DMS53 (cell line): ENCODE measurements around the gene RAB15.
"Not testable (repeated sequence)": the region's sequence is repeated elsewhere in the genome, so short reads cannot be mapped to it uniquely, and the experiment has no call there.

ENCODE experiments used
- DNase-seq: peaks from one replicate; lab custom pipeline; 2025; lab: John Stamatoyannopoulos, UW

The RAB15 gene

DNA sequence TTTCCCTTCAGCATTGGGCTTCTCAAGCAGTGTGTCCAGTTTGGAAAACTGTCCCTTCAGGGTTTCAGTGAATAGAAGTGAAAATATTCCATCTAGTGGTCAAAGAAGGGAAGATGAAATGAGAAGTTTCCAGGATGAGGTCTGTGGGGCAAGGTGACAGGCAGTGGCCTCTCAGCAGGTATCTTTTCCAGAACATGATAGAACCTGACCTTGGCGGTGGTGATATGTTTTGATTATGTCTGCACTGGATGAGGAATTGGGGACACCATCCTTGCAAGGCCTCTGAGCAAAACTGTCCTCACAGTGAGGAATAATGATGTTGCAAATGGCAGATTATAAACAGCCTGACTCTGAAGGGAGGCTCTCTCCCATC is 34.3 kb downstream of the RAB15 start:
- DNase-seq = peak; percentile 51

DNA sequence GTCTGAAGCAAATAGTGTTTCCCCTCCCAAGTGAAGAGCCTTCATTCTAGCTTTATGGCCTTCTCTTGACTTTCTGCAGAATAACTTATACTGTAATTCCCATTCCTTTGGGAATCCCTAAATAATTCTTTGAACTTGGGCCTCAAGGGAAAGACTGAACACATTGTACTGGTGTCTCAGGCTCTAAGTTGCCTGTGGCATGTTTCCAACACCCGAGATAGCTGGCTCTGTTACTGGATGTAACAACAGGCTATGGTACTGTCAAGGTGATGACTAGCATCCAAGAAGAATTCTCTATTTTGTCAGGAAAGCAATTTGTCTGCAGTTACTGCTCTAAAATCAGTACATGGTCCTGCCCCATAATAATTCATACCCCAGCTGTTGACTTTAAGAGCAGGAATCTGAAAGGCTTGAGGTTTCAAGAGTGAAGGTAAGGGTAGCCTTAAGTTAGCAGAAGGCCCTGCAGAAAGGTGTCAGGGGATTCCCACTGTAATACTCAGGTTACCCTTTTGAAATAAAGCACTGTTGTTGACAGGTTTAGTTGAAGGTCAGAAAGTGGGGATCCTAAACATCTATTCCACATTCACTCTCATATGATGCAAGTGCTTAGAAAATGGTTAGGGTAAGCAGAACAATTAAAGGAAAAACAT is 34.8 kb downstream of the RAB15 start:
- DNase-seq = no peak

DNA sequence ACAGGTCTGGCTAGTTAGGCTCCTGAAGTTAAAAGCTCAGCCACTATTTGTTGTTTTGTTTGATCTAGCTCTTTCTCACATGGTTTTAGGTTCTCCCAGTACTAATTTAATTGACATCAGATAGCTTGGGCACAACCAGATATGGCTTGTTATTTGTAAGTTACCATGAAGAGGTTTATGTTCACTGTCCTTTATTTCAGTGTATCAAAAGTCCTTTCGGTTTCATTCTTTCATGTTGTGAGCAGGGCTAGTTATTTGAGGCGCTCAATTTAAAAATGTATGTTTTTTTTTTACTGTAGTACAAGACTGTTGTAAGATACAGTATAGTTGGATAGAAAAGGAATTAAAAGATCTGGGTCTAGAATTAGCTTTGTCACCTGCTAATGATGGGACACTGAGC is 36.6 kb downstream of the RAB15 start:
- DNase-seq = no peak

DNA sequence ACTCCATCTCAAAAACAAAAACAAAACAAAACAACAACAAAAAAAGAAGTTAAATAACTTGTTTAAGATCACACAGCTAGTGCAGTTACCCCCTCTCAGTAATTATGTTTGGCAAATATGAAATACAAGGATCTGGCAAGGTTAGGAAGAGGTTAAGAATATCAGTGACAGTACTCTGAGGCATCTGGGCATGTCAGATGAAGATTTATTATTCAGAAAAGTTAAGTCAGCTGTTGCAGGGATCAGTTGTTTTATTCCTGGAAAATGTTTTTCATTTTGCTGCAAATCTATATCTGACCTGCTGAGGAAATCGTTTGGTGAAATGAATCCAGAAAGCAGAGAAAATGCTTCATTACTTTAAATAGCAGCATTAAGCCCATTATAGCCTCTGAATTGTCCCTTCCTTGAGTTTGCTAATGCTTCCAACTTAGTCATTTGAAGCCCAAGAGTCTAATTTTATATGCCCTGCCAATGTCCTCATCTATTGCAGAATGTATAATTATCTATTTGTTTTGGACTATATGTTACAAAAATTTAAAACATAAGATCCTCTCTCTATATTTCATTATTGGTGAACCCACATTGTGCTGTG is 37.7 kb downstream of the RAB15 start:
- no peak for DNase-seq

DNA sequence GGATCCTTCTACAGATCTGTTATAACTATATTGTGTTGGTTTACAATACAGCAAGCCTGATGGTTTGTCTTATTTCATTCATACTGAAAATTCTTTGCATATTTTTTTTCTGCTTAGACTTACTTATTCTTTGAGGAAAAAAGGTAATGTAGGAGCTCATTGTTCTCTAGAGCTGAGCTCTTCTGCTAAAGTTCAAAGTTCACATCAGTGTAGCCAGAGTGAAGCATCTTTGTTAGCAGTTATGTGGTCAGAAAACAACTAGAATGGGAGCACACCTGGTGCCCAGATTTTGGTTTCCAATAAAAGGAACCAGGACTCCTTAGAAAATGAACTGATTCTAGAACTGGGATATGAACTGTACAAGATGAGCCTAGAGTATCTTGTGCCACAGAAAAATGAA is 39.9 kb downstream of the RAB15 start:
- no peak for DNase-seq

DNA sequence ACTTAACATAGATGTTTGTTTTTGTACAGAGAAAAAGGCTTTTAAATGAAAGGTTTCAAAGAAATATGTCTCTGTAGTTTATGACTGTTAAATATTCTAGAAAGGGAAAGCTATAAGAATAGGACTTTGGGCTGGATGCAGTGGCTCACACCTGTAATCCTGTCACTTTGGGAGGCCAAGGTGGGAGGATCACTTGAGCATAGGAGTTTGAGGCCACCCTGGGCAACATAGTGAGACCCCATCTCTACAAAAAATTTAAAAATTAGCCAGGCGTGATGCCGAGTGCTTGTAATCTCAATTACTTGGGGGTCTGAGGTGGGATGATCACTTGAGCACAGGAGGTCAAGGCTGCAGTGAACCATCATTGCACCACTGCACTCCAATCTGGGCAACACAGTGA is 41.0 kb downstream of the RAB15 start:
- DNase-seq = no peak

DNA sequence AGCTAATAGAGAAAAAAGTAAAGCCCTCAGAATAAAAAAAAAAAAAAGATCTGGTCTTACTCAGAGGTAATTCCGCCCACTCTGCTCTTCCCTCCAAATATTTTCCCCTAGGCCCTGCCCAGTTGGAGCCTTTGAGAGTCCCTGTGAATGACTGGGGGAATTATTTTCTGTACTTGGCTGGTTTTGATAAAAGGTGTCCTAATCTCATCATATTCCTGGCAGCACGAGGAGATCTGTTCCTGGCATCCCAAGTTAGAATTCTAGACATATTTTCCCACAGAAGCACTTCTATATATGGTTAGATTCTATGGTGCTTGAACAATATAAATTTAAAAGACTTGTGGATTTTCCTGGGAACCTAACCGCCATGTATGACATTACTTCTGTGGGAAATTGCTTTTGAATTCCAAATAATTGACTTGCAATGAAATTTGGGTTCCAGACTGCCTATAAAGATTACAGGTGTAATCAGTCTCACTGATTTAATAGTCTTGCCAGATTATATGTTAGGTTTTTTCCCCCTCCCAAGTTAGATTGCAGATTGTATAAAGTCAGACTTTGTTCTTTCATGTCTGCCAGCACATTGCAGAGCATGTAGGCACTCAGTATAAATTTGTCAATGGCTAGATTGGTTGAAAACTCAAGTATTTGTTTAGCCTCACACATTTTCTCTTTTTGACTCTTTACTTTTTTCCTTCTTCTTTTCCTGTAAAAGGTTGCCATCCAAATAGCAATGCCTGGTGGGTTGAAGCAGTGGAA is 41.9 kb downstream of the RAB15 start:
- DNase-seq = no peak

DNA sequence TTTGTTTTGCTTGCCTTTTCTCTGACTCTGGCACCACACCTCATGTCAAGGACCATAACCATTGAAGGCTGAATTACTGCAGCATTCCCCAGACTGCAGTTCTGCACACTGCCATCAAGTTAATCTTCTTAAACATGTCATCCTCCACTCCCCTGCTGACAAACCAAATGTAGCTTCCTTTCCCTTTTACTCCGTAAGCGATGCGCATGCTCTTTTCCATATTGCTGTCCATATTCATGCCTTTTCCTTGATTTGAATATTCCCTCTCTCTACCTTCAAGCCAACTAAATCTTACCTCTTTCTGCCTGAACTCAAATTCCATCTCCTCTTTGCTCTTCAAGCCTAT is 43.1 kb downstream of the RAB15 start:
- DNase-seq = no peak

DNA sequence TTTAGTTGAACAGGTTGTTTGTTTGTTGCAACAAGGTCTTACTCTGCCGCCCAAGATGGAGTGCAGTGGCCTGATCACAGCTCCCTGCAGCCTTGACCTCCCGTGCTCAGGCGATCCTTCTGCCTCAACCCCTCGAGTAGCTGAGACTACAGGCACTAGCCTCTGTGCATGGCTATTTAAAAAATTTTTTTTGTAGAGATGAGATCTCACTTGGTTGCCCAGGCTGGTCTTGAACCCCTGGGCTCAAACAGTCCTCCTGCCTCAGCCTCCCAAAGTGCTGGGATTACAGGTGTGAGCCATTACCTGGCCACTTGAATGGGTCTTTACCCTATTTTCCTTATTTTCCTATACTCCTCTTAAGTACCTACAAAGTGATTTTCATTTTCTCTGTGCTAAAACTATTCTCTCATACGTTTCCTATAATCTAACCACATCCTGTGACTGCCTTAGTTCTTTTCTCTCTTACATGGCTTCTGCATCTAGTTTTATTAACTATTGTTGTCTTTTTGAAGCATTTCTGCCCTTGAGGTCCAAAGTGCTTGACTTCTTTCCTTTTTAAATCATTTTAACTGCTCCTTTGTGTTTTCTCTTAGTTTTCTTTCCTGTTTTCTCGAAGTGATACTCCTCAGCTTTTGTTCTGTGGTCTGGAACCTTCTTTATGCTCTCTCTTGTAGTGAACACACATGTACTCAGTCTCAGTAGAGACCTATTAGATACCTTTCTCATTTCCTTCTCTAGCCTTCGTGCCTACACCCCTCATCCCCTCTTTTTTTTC is 43.7 kb downstream of the RAB15 start:
- DNase-seq = no peak

DNA sequence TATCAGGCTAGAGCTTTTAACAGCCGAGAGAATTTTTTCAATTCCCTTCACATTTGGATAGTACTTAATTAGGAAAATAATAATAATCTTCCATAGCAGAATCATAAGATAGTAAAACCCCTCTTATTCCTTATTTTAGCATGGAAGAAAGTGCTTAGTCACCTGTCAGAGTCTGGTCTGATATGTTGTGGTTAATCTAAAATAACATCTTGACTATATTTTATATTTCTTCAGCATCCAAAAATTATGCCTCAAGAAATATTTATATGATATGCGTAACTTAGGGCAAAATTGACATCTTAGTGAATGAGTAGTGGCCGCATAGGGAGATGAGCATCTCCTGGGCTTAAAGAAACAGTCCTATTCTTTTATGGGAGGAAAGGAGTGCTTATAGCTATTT is 45.1 kb downstream of the RAB15 start:
- no peak for DNase-seq

DNA sequence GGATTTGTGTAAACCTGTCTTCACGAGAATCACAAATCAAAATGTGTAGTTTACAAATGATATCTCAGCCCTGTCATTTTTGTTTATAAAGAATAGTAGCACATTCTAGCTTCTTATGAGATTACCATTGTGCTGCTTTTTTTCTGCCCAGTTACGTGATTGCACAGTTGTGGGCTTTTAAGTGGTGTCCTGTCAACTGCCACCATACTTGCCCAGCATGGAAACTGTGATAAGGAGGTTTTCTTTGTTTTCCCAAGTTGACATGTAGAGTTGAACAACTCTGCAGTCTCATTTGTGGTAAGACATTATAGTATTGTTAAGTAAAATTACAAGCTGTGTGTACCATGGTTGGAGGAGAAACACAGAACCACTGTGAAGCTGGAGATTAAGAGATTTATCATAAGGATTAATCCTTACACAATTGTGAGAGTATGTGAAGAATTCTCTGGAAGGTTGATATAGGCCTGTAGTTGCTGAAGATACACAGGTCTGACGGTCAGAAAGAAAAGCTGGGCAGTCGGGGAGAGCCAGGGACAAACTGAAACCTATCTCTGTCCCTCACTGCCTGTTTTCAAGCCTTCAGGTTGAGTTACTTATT is 45.6 kb downstream of the RAB15 start:
- no peak for DNase-seq

DNA sequence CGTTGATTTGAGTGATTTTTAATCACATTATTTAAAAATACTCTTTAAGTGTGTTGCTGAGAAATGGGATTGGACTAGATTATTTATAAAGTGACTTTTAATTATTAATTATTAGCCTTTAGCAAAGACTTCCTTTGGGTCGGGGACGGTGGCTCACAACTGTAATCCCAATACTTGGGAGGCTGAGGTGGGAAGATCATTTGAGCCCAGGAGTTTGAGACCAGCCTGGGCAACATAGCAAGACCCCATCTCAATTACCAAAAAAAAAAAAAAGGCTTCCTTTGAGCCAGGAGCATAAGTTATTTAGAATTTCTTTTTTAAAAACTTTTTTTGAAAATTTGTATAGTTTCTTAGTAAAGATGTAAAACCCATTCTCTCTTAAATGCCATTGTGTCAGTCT is 49.1 kb downstream of the RAB15 start:
- no peak for DNase-seq

DNA sequence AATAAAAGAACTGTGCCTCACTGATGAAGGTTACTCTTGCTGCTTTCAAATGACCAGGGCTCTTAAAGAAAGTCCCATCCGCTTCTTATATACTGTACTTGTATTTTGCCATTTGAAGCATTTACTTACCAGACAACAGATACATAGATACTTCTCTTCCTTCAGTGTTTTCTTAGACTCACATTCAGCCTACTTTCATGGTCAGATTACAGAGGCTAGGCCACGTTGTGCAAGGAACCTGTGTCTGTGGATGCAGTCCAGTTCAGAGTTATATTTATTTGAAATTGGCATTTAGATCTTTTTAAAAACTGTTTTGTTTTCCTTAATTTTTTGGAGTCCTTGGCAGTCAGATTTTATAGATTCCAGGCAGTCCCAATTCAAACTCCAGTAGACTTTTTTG is 51.7 kb downstream of the RAB15 start:
- no peak for DNase-seq

DNA sequence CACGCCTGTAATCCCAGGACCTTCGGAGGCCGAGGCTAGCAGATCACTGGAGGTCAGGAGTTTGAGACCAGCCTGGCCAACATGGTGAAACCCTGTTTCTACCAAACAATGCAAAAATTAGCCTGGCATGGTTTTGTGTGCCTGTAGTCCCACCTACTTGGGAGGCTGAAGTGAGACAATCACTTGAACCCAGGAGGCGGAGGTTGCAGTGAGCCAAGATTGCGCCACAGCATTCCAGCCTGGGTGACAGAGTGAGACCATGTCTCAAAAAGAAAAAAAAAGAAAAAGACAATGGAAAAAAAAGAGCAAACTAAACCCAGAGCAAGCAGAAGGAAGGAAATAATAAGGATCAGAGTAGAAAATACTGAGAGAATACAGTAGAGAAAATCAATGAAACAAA is 52.5 kb downstream of the RAB15 start:
- no peak for DNase-seq

DNA sequence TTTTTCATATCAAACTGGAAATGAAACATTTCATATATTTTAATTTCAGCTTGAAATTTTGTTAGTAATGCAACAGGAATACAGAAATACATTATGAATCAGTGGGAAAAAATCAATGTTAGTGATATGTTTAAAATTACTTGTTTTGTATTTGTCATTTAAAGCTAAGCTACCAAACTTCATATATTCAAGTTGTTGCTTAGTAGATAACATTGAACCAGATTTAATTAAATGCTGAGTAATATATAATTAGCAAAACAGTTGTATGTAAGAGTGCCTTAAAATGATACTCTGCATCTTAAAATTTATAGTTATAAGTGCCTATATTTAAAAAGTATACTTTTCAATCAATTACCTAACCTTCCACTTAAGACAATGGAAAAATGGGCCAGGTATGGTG is 52.9 kb downstream of the RAB15 start:
- no peak for DNase-seq

DNA sequence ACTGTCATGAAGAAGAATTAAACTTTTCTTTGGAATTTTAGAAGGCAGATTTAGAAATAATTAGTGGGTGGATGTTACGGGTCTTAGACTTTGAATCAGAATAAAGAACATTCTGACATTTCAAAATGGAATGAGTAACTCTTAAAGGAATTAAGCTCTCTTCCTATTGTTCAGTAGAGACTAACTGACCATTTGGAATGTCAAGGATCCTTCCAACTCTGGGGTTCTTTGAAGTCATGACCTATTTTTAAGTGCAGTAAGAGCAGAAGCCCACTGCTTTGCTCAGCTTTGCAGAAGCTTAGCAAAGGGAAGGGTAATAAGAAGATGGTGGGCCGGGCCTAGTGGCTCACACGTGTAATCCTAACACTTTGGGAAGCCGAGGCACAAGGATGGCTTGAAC is 53.9 kb downstream of the RAB15 start:
- no peak for DNase-seq

DNA sequence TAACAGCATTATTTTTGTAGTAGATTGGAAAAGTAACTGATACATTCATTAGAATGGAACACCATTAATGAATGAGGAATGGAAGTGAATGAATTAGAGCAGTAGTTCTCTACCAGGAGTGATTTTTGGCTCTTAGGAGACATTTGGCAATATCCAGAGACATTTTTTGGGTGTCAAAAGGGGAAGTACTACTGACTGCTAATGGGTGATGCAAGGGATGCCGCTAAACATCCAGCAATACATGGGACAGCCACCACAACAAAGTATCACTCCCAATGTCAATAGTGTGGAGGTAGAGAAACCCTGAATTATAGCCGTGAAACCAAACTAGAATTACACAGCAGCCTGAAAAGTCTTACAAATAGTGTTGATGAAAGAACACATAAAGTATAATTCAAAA is 56.3 kb downstream of the RAB15 start:
- DNase-seq = no peak

DNA sequence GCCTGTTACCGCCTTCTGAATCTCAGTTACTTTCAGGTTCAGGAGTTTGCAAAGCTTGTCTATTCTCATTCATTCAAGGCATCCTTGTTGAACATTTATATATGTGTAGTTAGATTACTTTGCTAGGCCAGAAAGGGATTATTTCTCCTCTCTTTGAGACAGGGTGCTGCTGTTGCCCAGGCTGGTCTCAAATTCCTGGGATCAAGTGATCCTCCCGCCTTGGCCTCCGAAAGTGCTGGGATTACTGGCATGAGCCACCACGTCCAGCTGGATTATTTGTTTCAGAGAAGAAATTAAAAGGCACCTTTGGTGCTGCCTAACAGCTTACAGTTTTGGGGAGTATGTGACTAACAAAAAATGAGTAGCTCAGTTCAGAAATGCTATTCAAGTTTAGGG is 57.1 kb downstream of the RAB15 start:
- DNase-seq = no peak

DNA sequence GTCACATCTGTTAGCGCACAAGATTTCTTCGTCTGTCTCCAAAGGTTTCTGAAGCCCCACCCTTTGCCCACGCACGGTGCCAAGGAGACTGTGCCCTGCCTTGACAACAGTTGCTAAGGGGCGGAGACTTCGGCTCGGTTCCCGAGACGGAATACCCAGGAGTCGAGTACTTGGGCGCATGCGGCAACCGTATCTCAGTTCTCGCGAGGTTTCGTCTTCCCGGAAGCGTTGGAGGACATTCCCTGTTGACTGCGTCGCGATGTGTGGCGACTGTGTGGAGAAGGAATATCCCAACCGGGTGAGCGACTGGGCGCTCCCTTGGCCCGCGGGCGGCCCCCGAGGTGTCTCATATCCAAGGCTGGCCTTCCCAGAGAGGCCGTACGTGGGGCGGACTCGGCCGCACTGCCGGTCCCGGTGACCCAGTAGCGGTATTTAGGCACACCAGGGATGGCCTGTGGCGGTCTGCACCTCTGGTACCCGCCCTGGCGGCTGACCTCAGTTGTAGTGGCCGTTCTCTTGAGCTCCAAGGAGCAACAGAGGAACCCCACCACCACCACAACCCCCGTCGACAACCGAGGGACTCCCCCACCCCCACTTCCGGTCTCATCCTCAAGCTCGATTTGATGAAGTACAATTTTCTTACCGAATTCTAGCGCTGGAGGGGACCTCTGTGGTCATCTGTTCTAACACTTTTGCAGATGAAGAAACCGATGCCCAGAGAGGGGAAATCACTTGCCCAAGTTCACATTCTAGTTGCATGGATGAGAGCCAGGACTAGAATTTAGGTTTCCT is 57.7 kb downstream of the RAB15 start, which contains the start of gene CHURC1:
TSS of gene CHURC1 (plus strand) at position 219 of the 792 bp plus-strand sequence. CDS start at position 260, 41 bp downstream.
- DNase-seq = peak; percentile 99

DNA sequence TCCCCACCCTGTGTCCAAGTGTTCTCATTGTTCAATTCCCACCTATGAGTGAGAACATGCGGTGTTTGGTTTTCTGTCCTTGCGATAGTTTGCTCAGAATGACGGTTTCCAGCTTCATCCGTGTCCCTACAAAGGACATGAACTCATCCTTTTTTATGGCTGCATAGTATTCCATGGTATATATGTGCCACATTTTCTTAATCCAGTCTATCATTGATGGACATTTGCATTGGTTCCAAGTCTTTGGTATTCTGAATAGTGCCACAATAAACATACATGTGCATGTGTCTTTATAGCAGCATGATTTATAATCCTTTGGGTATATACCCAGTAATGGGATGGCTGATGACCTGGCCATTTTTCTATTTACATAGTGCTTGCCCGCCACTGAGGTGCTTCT is 58.7 kb downstream of the RAB15 start:
- DNase-seq = not testable (repeated sequence)

DNA sequence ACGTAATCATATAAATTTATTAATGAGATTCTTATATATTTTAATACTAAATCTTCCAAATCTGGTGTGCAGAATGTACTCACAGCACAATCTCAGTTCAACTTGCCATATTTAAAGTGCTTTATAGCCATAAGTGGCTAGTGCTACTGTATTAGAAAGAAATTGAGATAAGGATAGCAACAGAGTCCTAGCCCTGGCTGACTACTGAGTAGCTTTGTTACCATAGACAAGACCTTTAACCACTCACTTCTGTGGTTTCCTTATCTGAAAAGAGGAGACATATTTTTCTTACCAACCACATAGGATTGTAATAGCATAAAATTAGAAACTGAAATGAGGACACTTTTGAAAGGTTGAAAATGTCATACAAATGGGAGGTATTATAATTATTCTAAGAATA is 59.9 kb downstream of the RAB15 start:
- no peak for DNase-seq
